ENCODE results near the gene ST8SIA6. TPM values are rescaled to one million over a fixed set of nuclear protein-coding genes. Genes with fewer than 3 reads are reported as not detected.

ST8SIA6 gene
- total and polyA plus RNA-seq, 2 of the 8 experiments (the other 6 are each of a cell fraction or from before 2014, with no cell fraction given): 0.70 to 1.1 TPM

- Histone ChIP-seq H3K27ac (ENCODE audit: low read depth, low read length) (no peak overlapping the region), H3K23ac (ENCODE audit: insufficient read length) (no peak overlapping the region), H4K20me1 (replicated peaks in 1 of 2; ENCODE audit: control insufficient read depth in 1 of 2, insufficient read depth in 2 of 2, low read length in 2 of 2) (no peaks in the 10 kb centered on the region), H4K8ac (ENCODE audit: extremely low read depth, insufficient read depth, low read length) (no peak overlapping the region), H3K79me2 (ENCODE audit: control insufficient read depth in 1 of 2, insufficient read depth in 2 of 2, low read length in 2 of 2) (no peaks in the 10 kb centered on the region), H3K14ac (ENCODE audit: insufficient read length) (no peak overlapping the region), H4K91ac (replicated peaks; ENCODE audit: insufficient read length, low read length) (no peak overlapping the region), H2BK20ac (ENCODE audit: low read length) (no peak overlapping the region), H3K56ac (replicated peaks; ENCODE audit: insufficient read length, low read depth, low read length) (no peak overlapping the region), H3K4me3 (ENCODE audit: extremely low read depth in 1 of 4, insufficient read depth in 2 of 4, low read depth in 3 of 4, low read length in 4 of 4) (no peak overlapping the region), H3K9me3 (ENCODE audit: insufficient read depth in 2 of 2, low read depth in 1 of 2, low read length in 1 of 2) (no peaks in the 10 kb centered on the region), H2AFZ (ENCODE audit: low read length) (no peak overlapping the region), H2AK5ac (ENCODE audit: low read depth, low read length) (no peak overlapping the region), H2BK12ac (ENCODE audit: low read depth, low read length) (no peak overlapping the region), H3K18ac (ENCODE audit: extremely low read depth, low read length) (no peak overlapping the region), H2BK120ac (replicated peaks; ENCODE audit: low read depth, low read length) (no peak overlapping the region), H2BK15ac (ENCODE audit: low read length) (no peak overlapping the region), H3K9ac (replicated peaks in 1 of 4; ENCODE audit: extremely low read depth in 1 of 4, low read depth in 3 of 4, low read length in 3 of 4) (no peak overlapping the region), H3K36me3 (ENCODE audit: control insufficient read depth in 2 of 4, insufficient read depth in 4 of 4, low read length in 3 of 4) (no peaks in the 10 kb centered on the region), H3K27me3 (replicated peaks in 1 of 4; ENCODE audit: control insufficient read depth in 3 of 4, extremely low read depth in 1 of 4, insufficient read depth in 3 of 4, low read length in 3 of 4) (no peaks in the 10 kb centered on the region), H3K4ac (replicated peaks; ENCODE audit: insufficient read length, low read depth, low read length) (no peak overlapping the region), H3K4me2 (ENCODE audit: insufficient read depth in 1 of 2, low read depth in 2 of 2, low read length in 2 of 2) (no peak overlapping the region), H3K4me1 (replicated peaks in 1 of 4; ENCODE audit: control insufficient read depth in 3 of 4, insufficient read depth in 4 of 4, low read length in 3 of 4) (no peaks in the 10 kb centered on the region), H3K23me2 (ENCODE audit: low read depth, low read length) (no peaks in the 10 kb centered on the region), H4K5ac (ENCODE audit: insufficient read length, low read depth, low read length) (no peak overlapping the region), H3K79me1 (ENCODE audit: low read depth, low read length) (no peaks in the 10 kb centered on the region), H2BK5ac (ENCODE audit: low read depth, low read length) (no peak overlapping the region; the same call in 1 of the 2 replicates)
- POLR2A ChIA-PET (ENCODE audit: partially characterized antibody): interaction anchor here (0.6 kb wide), 1 partner anchor 237 kb away, joined by 3 read pairs; no protein-coding TSS in a partner anchor
- FAIRE-seq: no peak
- DNase-seq (ENCODE audit: low read depth in 1 of 2, low spot score in 2 of 2): peak in 1 of 2 experiments; percentile 41
- WGBS, 2 experiments (ENCODE audit: extremely low coverage in 1 of 2, insufficient coverage in 1 of 2, insufficient read length in 1 of 2, insufficient replicate concordance in 2 of 2, low coverage in 1 of 2, low lambda C conversion rate in 2 of 2, missing lambda C conversion rate in 1 of 2): 84% methylated on average over 17 of the region's 17 CpGs; no CpG with 5 or more reads in 1 of the 2 experiments
- CTCF ChIA-PET (ENCODE audit: partially characterized antibody): interaction anchor here (1.0 to 5.0 kb wide), 10 partner anchors 12 to 178 kb away, joined by 3 to 36 read pairs (median 6); no protein-coding TSS in a partner anchor
- TF ChIP-seq SIRT6 (IDR thresholded peaks at IDR 0.05; ENCODE audit: low read length) (no peak), JUND (IDR thresholded peaks at IDR 0.05; ENCODE audit: low read length) (no peak), TAF1 (IDR thresholded peaks at IDR 0.05; ENCODE audit: low read depth, low read length) (no peak), CTBP2 (IDR thresholded peaks at IDR 0.05; ENCODE audit: borderline replicate concordance, insufficient read depth, insufficient read length, low read length) (no peak), SUZ12 (IDR thresholded peaks at IDR 0.05; ENCODE audit: low read length) (no peak), RAD21 (IDR thresholded peaks at IDR 0.05 in 1 of 2, conservative IDR thresholded peaks at IDR 0.05 in 1 of 2; ENCODE audit: low read depth in 2 of 2, low read length in 2 of 2) (no peak), CEBPB (IDR thresholded peaks at IDR 0.05; ENCODE audit: low read depth, low read length) (no peak), EGR1 (IDR thresholded peaks at IDR 0.05; ENCODE audit: borderline replicate concordance, low read depth, low read length) (no peak), RBBP5 (IDR thresholded peaks at IDR 0.05; ENCODE audit: borderline replicate concordance, low read depth, low read length) (no peak), SIX5 (IDR thresholded peaks at IDR 0.05; ENCODE audit: low read depth, low read length) (no peak), PHF8 (conservative IDR thresholded peaks at IDR 0.05; ENCODE audit: low read depth, low read length) (no peak), EZH2 (IDR thresholded peaks at IDR 0.05; ENCODE audit: low read depth, low read length, severe bottlenecking) (no peak), CHD2 (IDR thresholded peaks at IDR 0.05; ENCODE audit: low read length) (no peak)
Measured at GRCh38 chr10:17428351-17429097, 25.9 kb downstream of the ST8SIA6 start.

Measured in H1 (cell line).